Thoracic aorta (tissue), 2 donors: ENCODE measurements around the gene UCN. TPM values are rescaled to one million over a fixed set of nuclear protein-coding genes. Genes with fewer than 3 reads are reported as not detected.

Experiments used
- ATAC-seq: fragments of 150-250 bp; one replicate; pipeline ENCODE4 v1.8.0; 2017; ENCODE audit warnings: low read depth; ENCODE audit not compliant: insufficient number of reproducible peaks, low FRiP score
- DNase-seq: peaks from one replicate; pipeline ENCODE4 v3.0.0-alpha.2; 2020; ENCODE audit warnings: low spot score
- H3K27ac ChIP-seq, 2 donors: fragments of 200-600 bp; sonication (generic); 1 replicate in 1 of 2; 2 replicates in 1 of 2; pipeline ENCODE4 v1.5.1; 2016; ENCODE audit warnings: mild to moderate bottlenecking in 2 of 2, moderate library complexity in 2 of 2
- H3K27me3 ChIP-seq: fragments of 200-600 bp; sonication (generic); replicated peaks from 2 replicates; pipeline ENCODE4 v1.6.0; 2016; ENCODE audit warnings: mild to moderate bottlenecking; ENCODE audit not compliant: insufficient read depth
- H3K36me3 ChIP-seq: fragments of 200-600 bp; sonication (generic); one replicate; pipeline ENCODE4 v1.5.1; 2016
- H3K4me1 ChIP-seq, 2 donors: fragments of 200-600 bp; sonication (generic); 1 replicate in 1 of 2; 2 replicates in 1 of 2; pipeline versions ENCODE4 v1.5.1 to v1.6.0; 2016; ENCODE audit warnings: low read depth in 2 of 2, mild to moderate bottlenecking in 1 of 2; ENCODE audit not compliant: control insufficient read depth in 1 of 2
- H3K4me3 ChIP-seq: fragments of 200-600 bp; sonication (generic); 2 replicates; pipeline ENCODE4 v1.5.1; 2016; ENCODE audit warnings: mild to moderate bottlenecking
- H3K9me3 ChIP-seq: fragments of 200-600 bp; sonication (generic); 2 replicates; pipeline ENCODE4 v1.5.1; 2016
- total RNA-seq, 2 donors: library from RNA; depleted of rRNA; stranded (reverse); fragments of >200 nt; gene quantifications; one replicate each; pipeline versions ENCODE4 v1.1.0 to v1.2.3, GENCODE V29; 2016
- TF ChIP-seq, protein P1 (sequence below): fragments of 200-600 bp; sonication (generic); IDR thresholded peaks from one replicate; pipeline ENCODE4 v1.5.1; 2019; ENCODE audit warnings: antibody characterized with exemption

Gene UCN
- total RNA-seq, 2 donors from 2014 or later: 1.8 TPM; not detected in 1

DNA sequence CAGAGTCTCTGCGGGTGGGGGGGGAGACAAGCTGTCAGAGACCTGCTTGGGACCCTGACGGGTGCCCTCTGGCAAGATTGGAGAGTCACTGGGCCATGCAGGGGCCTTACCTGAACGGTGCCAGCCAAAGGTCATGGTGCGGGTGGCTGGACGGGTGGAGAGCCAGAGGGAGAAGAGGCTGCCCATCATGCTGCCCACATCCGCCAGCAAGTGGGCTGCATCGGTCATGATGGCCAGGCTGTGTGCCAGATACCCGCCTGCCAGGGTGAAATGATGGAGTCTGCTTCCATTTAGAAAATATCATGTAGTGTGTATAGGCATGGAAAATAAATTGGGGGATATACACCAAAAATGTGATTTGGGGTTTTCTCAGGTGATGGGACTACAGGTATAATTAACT is 50.2 kb downstream of the UCN start:
- peaks cover 6% of the 10 kb centered on the region for H3K27me3 ChIP-seq
- TF ChIP-seq, protein P1, sequence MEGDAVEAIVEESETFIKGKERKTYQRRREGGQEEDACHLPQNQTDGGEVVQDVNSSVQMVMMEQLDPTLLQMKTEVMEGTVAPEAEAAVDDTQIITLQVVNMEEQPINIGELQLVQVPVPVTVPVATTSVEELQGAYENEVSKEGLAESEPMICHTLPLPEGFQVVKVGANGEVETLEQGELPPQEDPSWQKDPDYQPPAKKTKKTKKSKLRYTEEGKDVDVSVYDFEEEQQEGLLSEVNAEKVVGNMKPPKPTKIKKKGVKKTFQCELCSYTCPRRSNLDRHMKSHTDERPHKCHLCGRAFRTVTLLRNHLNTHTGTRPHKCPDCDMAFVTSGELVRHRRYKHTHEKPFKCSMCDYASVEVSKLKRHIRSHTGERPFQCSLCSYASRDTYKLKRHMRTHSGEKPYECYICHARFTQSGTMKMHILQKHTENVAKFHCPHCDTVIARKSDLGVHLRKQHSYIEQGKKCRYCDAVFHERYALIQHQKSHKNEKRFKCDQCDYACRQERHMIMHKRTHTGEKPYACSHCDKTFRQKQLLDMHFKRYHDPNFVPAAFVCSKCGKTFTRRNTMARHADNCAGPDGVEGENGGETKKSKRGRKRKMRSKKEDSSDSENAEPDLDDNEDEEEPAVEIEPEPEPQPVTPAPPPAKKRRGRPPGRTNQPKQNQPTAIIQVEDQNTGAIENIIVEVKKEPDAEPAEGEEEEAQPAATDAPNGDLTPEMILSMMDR: no peak
- H3K9me3 ChIP-seq: no peaks in the 10 kb centered on the region
- H3K27ac ChIP-seq: no peak overlapping the region
- DNase-seq (no peak), ATAC-seq (no peak)
- H3K4me1 ChIP-seq: peaks cover 11 to 36% of the 10 kb centered on the region in 2 donors
- no peaks in the 10 kb centered on the region for H3K36me3 ChIP-seq
- no peak overlapping the region for H3K4me3 ChIP-seq

Other genes starting within 250 kb of the UCN start
- 100 to 1,000 TPM; 147 to 272 TPM for gene OST4, start 236.8 kb downstream of the UCN start, total RNA-seq
- gene EMILIN1, start 229.8 kb downstream of the UCN start, total RNA-seq: 100 to 1,000 TPM; 231 to 309 TPM
- 1 to 10 TPM; 1.5 to 2.6 TPM for gene KHK, start 221.7 kb downstream of the UCN start, total RNA-seq
- gene CGREF1, start 189.3 kb downstream of the UCN start, total RNA-seq: 10 to 100 TPM; 18.8 to 19.8 TPM
- under 1 TPM in 1 of 2 donors, not detected in 1; 0.27 TPM for gene ABHD1, start 184.6 kb downstream of the UCN start, total RNA-seq
- gene PREB, start 173.8 kb downstream of the UCN start, total RNA-seq: 10 to 100 TPM; 64.3 to 92.3 TPM
- gene PRR30, start 169.0 kb downstream of the UCN start, total RNA-seq: not detected
- not detected for gene TCF23, start 159.4 kb downstream of the UCN start, total RNA-seq
- gene ATRAID, start 96.4 kb downstream of the UCN start, total RNA-seq: 100 to 1,000 TPM in 1 of 2 donors, 10 to 100 TPM in 1; 90.0 to 174 TPM
- gene SLC5A6, start 96.2 kb downstream of the UCN start, total RNA-seq: 10 to 100 TPM; 26.0 to 51.2 TPM
- gene CAD, start 91.1 kb downstream of the UCN start, total RNA-seq: 10 to 100 TPM; 16.2 to 25.0 TPM
- gene SLC30A3, start 45.4 kb downstream of the UCN start, total RNA-seq: 1 to 10 TPM; 4.4 to 8.5 TPM
- gene DNAJC5G, start 33.0 kb downstream of the UCN start, total RNA-seq: under 1 TPM in 1 of 2 donors, not detected in 1; 0.68 TPM
- 1 to 10 TPM in 1 of 2 donors, under 1 TPM in 1; 0.41 to 2.5 TPM for gene TRIM54, start 26.0 kb downstream of the UCN start, total RNA-seq
- gene MPV17, start 14.7 kb upstream of the UCN start, total RNA-seq: 10 to 100 TPM; 58.1 to 68.1 TPM
- gene GTF3C2, start 48.3 kb upstream of the UCN start, total RNA-seq: 10 to 100 TPM; 56.6 to 58.8 TPM
- gene EIF2B4, start 61.9 kb upstream of the UCN start, total RNA-seq: 10 to 100 TPM; 31.5 to 55.4 TPM
- gene SNX17, start 62.2 kb upstream of the UCN start, total RNA-seq: 100 to 1,000 TPM in 1 of 2 donors, 10 to 100 TPM in 1; 84.4 to 133 TPM
- gene ZNF513, start 72.3 kb upstream of the UCN start, total RNA-seq: 10 to 100 TPM; 10.7 to 10.9 TPM
- 10 to 100 TPM; 50.2 to 50.4 TPM for gene PPM1G, start 101.1 kb upstream of the UCN start, total RNA-seq
- gene NRBP1, start 120.2 kb upstream of the UCN start, total RNA-seq: 10 to 100 TPM; 61.5 to 77.7 TPM
- under 1 TPM in 1 of 2 donors, not detected in 1; 0.68 TPM for gene KRTCAP3, start 133.9 kb upstream of the UCN start, total RNA-seq
- 10 to 100 TPM; 33.0 to 45.6 TPM for gene IFT172, start 181.3 kb upstream of the UCN start, total RNA-seq
- 10 to 100 TPM; 32.9 to 37.1 TPM for gene FNDC4, start 186.8 kb upstream of the UCN start, total RNA-seq
- 1 to 10 TPM; 1.8 to 5.7 TPM for gene GCKR, start 188.4 kb upstream of the UCN start, total RNA-seq